ENCODE measurements around the gene GABBR2. TPM values are rescaled to one million over a fixed set of nuclear protein-coding genes. Genes with fewer than 3 reads are reported as not detected.
"Not testable (repeated sequence)": the region's sequence is repeated elsewhere in the genome, so short reads cannot be mapped to it uniquely, and the experiment has no call there.

Gene GABBR2
- total RNA-seq, 1 experiment from 2014 or later: 0.33 TPM

- TF ChIP-seq CTCF (IDR thresholded peaks at IDR 0.05; ENCODE audit: unreplicated experiment): no peak
- no peaks in the 10 kb centered on the region for H3K4me1 Mint-ChIP-seq (ENCODE audit: low read depth, unreplicated experiment)
- no peaks in the 10 kb centered on the region for H3K36me3 Mint-ChIP-seq (ENCODE audit: insufficient read depth, unreplicated experiment)
- intact Hi-C loops (cut with micrococcal nuclease; ENCODE audit: unreplicated experiment): no loop called here
- CTCF ChIA-PET: no interaction called here
- H3K9me3 Mint-ChIP-seq (ENCODE audit: low read depth, unreplicated experiment): no peaks in the 10 kb centered on the region
- H3K4me3 Mint-ChIP-seq (ENCODE audit: low read depth, unreplicated experiment): no peak overlapping the region
- H3K27ac Mint-ChIP-seq (ENCODE audit: unreplicated experiment): no peak overlapping the region
- no peak for DNase-seq
- peaks cover 64% of the 10 kb centered on the region for H3K27me3 Mint-ChIP-seq (ENCODE audit: unreplicated experiment)
- no TSS peak for BruUV-seq (replicated peaks)
These were observed 437.3 kb downstream of the GABBR2 start for GRCh38 chr9:98271479-98271878.

GRCh38 chr9:98270284-98270683 lies 438.5 kb downstream of the GABBR2 start:
- BruUV-seq (replicated peaks); H3K36me3 Mint-ChIP-seq (ENCODE audit: insufficient read depth, unreplicated experiment); H3K4me3 Mint-ChIP-seq (ENCODE audit: low read depth, unreplicated experiment); H3K4me1 Mint-ChIP-seq (ENCODE audit: low read depth, unreplicated experiment); H3K9me3 Mint-ChIP-seq (ENCODE audit: low read depth, unreplicated experiment); H3K27ac Mint-ChIP-seq (ENCODE audit: unreplicated experiment); DNase-seq; intact Hi-C loops (cut with micrococcal nuclease; ENCODE audit: unreplicated experiment); CTCF ChIA-PET: not testable (repeated sequence)
- H3K27me3 Mint-ChIP-seq (ENCODE audit: unreplicated experiment): peaks cover 63% of the 10 kb centered on the region

- H3K27me3 Mint-ChIP-seq (ENCODE audit: unreplicated experiment): peaks cover 57% of the 10 kb centered on the region
- H3K9me3 Mint-ChIP-seq (ENCODE audit: low read depth, unreplicated experiment); CTCF ChIA-PET; BruUV-seq (replicated peaks); H3K36me3 Mint-ChIP-seq (ENCODE audit: insufficient read depth, unreplicated experiment); intact Hi-C loops (cut with micrococcal nuclease; ENCODE audit: unreplicated experiment); H3K27ac Mint-ChIP-seq (ENCODE audit: unreplicated experiment); DNase-seq; H3K4me1 Mint-ChIP-seq (ENCODE audit: low read depth, unreplicated experiment); H3K4me3 Mint-ChIP-seq (ENCODE audit: low read depth, unreplicated experiment): not testable (repeated sequence)
These were observed 439.1 kb downstream of the GABBR2 start for GRCh38 chr9:98269652-98270051.

GRCh38 chr9:98267556-98267955 lies 441.2 kb downstream of the GABBR2 start:
- H3K27ac Mint-ChIP-seq (ENCODE audit: unreplicated experiment); H3K4me3 Mint-ChIP-seq (ENCODE audit: low read depth, unreplicated experiment); CTCF ChIA-PET; intact Hi-C loops (cut with micrococcal nuclease; ENCODE audit: unreplicated experiment); DNase-seq; BruUV-seq (replicated peaks); H3K4me1 Mint-ChIP-seq (ENCODE audit: low read depth, unreplicated experiment); H3K36me3 Mint-ChIP-seq (ENCODE audit: insufficient read depth, unreplicated experiment); H3K9me3 Mint-ChIP-seq (ENCODE audit: low read depth, unreplicated experiment): not testable (repeated sequence)
- H3K27me3 Mint-ChIP-seq (ENCODE audit: unreplicated experiment): peaks cover 51% of the 10 kb centered on the region

- H3K36me3 Mint-ChIP-seq (ENCODE audit: insufficient read depth, unreplicated experiment): no peaks in the 10 kb centered on the region
- H3K27me3 Mint-ChIP-seq (ENCODE audit: unreplicated experiment): peaks cover 28% of the 10 kb centered on the region
- H3K27ac Mint-ChIP-seq (ENCODE audit: unreplicated experiment): no peak overlapping the region
- DNase-seq: no peak
- no peak for TF ChIP-seq CTCF (IDR thresholded peaks at IDR 0.05; ENCODE audit: unreplicated experiment)
- CTCF ChIA-PET: no interaction called here
- no peak overlapping the region for H3K4me3 Mint-ChIP-seq (ENCODE audit: low read depth, unreplicated experiment)
- BruUV-seq (replicated peaks): no TSS peak
- no peaks in the 10 kb centered on the region for H3K4me1 Mint-ChIP-seq (ENCODE audit: low read depth, unreplicated experiment)
- intact Hi-C loops (cut with micrococcal nuclease; ENCODE audit: unreplicated experiment): loop anchor here (1.0 to 5.0 kb wide), 3 partner anchors 59 to 342 kb away; partner anchors contain the start of genes TRIM14 and TRMO
- H3K9me3 Mint-ChIP-seq (ENCODE audit: low read depth, unreplicated experiment): no peaks in the 10 kb centered on the region
These were observed 444.2 kb downstream of the GABBR2 start for GRCh38 chr9:98264516-98264915.
